CD4-positive, alpha-beta T cell treated with Interleukin-21 for 1 hour (primary cell): ENCODE measurements around the gene YBX3.

ENCODE experiments used
- DNase-seq: peaks from one replicate; pipeline ENCODE4 v3.0.0-alpha.2; 2020

YBX3 gene

GRCh38 chr12:10721651-10722501 lies 1.2 kb downstream of the YBX3 start:
- DNase-seq: peak; percentile 88

DNA sequence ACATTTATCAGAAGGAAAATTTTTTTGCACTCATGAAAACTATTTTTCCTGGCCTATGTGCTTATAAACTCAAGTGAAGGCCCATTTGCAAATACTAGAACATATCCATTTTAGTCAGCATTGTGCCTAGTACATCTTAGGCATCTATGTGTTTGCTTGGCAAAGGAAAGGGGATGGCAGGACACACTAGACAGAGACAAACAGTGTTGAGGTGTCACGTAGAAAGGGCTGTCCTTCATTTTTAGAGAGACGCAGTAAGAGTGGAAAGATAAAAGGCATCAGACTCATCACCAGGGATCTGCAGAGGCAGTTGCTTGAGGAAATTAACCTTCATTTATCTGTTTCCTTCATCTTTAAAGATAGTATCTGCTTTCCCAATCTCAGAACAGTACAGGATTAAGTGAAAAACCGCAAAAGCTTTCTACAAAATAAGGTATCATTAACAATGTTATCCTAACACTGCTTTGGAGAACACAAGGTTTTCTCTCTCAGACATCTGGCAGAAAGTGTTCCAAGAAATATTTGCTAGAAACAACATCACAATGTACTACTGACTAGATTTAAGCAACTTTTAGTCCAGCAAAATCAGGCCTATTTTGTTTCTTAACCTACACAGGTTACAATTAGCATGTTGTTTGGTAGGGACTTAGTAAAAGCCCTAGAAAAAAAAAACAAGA lies 2.0 kb downstream of the YBX3 start:
- DNase-seq: no peak

DNA sequence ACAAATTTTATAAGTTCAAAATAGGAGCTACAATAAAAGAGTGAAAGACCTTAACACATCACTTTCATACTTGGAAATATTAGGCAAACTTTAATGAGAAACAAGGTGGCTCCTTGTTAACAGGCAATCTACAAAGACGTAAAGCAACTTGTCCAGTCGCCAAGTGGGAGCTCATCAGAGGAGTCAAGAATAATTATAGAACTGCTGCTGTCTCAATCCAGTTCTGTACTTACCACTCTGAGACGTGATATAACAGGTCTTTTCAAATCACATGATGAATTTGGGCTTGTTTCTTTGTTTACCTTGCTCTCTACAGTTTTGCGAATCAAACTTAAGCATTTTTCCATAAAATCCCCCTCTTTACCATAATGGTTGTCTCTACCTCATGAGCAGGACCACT lies 3.6 kb downstream of the YBX3 start:
- DNase-seq: no peak

GRCh38 chr12:10718279-10718821 lies 4.8 kb downstream of the YBX3 start:
- no peak for DNase-seq

- no peak for DNase-seq
Measured at GRCh38 chr12:10717410-10717809, 5.7 kb downstream of the YBX3 start.

DNA sequence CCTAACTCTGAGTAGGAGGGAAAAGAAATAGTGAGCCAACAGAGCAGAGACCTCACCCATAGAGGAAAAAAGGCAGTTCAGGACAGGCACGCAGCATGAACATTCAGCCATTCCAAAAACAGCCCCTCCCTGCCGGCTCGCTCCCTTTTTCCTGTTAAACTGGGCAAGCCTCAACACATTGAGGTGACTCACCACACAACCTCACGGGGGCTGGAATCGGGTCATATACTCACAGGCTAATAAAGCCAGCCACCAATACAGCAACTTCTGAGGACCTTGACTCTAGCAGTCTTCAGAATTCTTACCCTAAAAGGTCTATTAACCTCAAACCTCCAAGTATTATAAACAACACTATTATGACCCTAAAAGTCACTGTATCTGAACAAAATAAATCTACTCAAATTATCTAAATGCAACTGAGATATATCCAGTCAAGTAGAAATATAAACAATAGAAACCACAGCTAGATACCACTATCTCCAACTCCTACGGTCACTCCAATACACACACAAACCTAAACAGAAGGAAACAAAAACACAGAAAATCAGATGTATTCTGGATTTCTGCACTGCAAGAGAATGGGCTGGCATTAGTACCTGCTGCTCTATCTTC lies 6.3 kb downstream of the YBX3 start:
- no peak for DNase-seq

GRCh38 chr12:10716277-10716676 lies 6.8 kb downstream of the YBX3 start:
- no peak for DNase-seq

GRCh38 chr12:10715491-10715890 lies 7.6 kb downstream of the YBX3 start:
- peak; percentile 46 for DNase-seq

GRCh38 chr12:10709808-10710207 lies 13.3 kb downstream of the YBX3 start:
- no peak for DNase-seq

GRCh38 chr12:10708862-10709261 lies 14.3 kb downstream of the YBX3 start:
- DNase-seq: no peak

- no peak for DNase-seq
Measured at GRCh38 chr12:10705655-10706054, 17.5 kb downstream of the YBX3 start.

GRCh38 chr12:10701843-10702242 lies 21.3 kb downstream of the YBX3 start:
- DNase-seq: no peak

- DNase-seq: peak; percentile 19
Measured at GRCh38 chr12:10701131-10701681, 21.9 kb downstream of the YBX3 start.

GRCh38 chr12:10700581-10700980 lies 22.5 kb downstream of the YBX3 start:
- no peak for DNase-seq

- DNase-seq: no peak
Measured at GRCh38 chr12:10697862-10698261, 25.3 kb downstream of the YBX3 start.

DNA sequence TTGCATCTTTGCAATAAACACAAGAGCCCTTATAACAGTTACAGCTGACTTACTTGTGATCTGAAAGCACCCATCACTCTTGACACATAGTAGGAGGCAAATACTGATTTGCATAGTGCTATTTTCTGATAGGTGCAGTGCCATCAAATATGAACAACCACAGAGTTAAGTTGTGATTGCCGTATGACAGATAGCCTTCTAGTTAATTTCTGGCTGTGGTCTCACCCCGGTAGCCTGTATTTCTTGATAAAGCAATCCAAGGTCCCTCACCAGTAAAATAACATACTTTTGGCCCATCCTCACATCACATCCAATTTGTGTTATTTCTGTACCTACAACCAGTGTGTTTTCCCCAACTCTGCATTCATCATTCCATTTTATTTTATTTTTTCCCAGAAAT lies 26.0 kb downstream of the YBX3 start:
- no peak for DNase-seq

- DNase-seq: no peak
Measured at GRCh38 chr12:10690906-10691305, 32.2 kb downstream of the YBX3 start.

DNA sequence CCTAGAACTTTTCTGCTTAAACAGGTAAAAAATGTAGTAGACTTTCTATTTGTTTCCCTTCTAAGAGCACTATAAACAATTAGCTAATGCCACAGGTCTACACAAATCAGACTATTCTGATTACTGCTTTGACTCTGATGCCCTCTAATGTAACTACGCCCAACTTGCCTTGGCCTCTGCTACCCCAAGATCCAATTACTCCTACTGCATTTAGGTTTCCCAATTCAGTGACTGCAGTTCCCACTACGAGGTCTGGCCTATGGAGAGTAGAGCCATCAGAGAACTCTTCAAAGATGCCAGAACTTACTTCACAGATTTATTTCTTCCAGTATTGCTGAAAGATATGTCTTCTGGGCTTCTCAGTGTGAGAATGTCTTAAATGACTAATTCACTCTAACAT lies 34.0 kb downstream of the YBX3 start:
- DNase-seq: no peak

- DNase-seq: no peak
Measured at GRCh38 chr12:10688042-10688441, 35.1 kb downstream of the YBX3 start.

DNA sequence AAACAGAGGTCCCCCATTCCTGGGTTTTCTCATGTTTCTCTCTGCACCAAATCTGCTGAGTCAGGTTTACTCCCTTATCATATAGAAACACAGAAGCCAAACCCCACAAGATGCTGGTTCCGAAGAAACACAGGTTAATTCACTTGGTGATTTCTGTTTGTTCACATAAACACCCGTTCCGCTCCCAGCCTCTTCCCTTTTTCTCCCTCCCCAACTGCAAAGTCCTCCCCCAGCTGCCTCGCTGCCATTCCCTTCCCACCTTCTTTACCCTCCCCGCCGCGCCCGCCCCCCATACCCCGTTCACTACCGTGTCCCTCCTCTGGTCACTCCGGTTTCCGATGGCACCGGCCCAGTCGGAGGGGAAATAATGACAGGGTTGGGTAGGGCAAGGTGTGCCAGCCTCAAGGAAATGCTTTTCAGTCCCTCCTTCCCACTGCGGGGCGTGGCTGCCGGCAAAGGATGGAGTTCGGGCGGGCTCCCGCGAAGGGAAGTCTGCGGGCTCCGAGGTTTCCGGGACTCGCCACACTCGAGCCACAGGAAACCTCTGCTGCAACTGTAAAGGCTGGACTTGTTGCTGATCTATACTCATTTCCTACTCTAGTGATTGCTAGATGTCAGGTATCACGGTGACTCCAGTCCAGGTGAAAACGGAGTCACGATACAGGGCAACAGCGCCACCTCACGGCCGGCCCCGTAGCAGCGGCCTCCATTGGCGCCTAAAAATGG lies 49.3 kb downstream of the YBX3 start, which contains the start of gene STYK1:
Gene STYK1, minus strand, starts transcription at position 394 of the 726 bp plus-strand sequence. CDS start 39,434 bp downstream, outside the sequence.
- peak; percentile 82 for DNase-seq

DNA sequence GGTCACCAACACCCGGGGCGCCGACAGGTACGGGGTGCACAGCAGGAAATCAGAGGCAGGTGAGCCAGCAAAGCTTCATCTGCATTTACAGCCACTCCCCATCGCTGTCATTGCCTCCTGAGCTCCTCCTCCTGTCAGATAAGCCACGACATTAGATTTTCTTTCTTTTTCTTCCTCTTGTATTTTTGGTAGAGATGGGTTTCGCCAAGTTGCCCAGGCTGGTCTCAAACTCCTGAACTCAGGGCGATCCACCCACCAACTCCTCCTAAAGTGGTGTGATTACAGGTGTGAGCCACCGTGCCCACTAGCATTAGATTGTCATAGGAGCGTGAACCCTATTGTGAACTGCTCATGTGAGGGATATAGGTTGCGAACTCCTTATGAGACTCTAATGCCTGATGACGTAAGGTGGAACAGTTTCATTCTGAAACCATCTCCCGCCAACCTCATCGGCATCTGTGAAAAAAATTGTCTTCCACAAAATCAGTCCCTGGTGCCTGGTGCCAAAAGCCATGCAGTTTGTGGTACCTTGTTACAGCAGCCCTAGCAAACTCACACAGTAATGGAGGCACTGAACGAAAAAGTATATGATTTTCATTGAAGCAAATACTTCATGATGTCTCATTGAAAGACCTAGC lies 50.8 kb downstream of the YBX3 start:
- peak; percentile 59 for DNase-seq

DNA sequence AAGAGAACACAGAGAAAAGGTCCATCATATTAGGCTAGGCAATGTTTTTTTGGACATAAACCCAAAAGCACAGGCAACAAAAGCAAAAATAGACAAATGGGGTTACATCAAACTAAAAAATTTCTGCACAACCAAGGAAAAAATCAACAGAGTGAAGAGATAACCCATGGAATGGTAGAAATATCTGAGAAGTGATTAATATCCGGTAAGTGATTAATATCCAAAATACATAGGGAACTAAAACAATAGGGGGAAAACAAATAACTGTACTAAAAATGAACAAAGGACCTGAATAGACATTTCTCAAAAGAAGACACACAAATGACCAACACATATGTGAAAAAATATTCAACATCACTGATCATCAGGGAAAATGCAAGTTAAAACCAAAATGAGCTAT lies 53.6 kb downstream of the YBX3 start:
- no peak for DNase-seq
